ENCODE measurements around the gene SPEM2.

SPEM2 gene

DNA sequence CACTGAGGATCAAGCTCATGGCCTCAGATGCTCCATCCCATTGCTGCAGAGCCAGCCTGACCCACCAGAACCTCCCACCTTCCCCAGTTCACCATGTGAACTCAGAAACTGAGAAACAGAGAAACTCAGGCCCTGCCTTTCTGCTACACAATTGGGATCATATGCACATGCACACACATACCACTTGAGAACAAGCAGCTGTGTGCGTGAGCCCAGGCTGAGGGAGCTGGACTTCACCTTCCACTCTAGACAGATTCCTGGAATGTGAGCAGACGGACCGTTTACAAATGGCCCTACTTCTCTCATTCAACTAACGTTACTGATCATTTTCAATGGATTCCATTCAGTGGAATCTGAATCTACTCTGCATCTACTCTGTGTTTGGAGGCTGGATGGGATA lies 1.7 kb upstream of the SPEM2 start:
- peak in 1 of 3 experiments; percentile 12 for DNase-seq

DNA sequence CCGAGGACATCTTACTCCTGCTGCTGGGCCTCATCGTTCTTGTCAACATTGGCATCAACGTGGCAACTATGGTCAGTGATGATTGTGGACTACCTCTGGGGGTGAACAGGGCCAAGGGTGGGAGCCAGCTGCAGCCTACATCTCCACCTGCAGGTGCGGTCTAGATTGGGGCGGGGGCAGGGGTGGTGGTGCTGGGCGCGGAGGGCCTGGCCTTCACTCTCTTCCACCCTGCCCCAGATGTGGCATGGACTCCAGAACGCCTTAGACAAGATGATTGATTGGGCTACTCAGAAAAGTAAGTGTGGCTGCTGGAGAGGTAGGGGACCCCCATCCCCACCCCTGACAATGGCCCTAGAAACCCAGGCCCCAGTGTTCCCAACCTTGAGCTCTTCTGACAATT lies 340 bp downstream of the SPEM2 start:
- DNase-seq: no peak

DNA sequence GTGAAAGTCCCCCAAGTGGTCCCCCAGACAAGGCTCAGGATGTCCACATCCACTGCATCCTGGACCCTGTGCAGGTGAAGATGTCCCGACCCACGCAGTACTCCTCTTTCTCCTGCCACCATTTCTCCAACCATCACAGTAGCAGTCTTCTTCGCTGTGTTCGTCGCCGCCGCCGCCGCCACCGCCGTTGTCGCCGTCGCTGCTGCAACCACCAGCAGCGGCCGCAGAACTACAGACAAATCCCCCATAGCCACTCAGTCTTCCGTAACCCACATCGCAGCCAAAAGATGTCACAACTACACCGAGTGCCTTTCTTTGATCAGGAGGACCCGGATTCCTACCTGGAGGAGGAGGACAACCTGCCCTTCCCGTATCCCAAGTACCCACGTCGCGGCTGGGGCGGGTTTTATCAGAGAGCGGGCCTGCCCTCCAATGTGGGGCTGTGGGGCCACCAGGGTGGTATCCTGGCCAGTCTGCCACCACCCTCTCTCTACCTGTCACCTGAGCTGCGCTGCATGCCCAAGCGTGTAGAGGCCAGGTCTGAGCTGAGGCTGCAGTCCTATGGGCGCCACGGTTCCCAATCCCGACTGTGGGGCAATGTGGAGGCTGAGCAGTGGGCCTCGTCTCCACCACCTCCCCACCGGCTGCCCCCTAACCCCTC lies 917 bp downstream of the SPEM2 start:
- DNase-seq: no peak

DNA sequence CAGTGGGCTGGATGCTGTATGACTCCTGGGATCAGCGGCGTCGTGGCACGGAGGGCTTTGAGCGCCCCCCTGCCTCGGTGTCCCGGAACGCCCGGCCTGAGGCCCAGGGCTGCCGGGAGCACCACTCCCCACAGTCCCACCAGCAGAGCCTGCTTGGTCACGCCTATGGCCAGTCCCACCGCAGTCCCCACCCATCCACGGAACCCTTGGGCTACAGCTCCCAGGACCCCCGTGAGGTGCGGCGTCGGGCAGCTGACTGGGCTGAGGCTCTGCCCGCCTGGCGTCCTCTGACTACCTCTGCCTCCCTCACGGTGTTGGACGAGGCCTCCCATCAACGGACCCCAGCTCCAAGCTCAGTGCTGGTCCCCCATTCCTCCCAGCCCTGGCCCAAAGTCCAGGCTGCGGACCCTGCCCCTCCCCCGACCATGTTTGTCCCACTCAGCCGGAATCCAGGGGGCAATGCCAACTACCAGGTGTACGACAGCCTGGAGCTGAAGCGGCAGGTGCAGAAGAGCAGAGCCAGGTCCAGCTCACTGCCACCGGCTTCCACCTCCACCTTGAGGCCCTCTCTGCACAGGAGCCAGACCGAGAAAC lies 1.6 kb downstream of the SPEM2 start:
- no peak for DNase-seq

DNA sequence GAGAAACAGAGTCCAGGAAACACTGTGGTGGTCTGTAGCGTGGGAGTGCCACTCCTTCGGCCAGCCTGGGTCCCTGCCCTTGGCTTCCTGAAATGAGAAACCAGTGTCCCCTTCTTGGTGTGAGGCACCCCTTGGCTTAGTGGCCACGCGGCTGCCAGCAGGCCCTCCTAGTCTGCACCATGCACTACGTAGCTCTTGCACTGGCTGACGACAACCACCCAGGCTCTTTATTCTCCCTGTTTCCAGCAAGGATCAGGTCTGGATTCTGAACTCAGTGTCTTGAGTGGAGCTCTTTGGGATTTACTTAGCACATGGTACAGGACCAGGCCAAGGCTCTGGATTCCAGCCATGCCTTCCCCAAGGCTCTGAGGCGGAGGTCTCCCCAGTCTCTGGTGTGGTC lies 2.1 kb downstream of the SPEM2 start:
- DNase-seq: no peak

DNA sequence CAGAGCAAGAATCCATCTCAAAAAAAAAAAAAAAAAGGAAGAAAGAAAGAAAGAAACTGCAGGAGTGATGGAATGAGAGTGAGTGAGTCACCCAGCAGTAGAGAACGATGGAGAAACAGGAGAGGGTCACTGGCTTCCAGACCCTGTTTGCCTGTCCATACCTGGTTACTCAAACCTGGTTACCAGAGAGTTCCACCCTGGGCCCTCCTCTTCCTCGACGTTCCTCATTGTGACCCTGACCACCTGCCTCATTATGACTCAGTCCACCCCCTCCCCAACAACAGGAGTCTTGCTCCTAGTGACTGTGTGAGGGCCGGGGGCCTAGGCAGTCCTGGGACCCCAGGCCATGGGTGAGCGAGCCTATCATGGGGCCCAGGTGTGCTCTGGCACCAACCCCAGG lies 3.1 kb downstream of the SPEM2 start, which contains the start of gene SPEM3:
Gene SPEM3, plus strand, starts transcription at position 301 of the 400 bp plus-strand sequence. Its CDS starts 46 bp downstream, at position 347.
- DNase-seq: no peak

DNA sequence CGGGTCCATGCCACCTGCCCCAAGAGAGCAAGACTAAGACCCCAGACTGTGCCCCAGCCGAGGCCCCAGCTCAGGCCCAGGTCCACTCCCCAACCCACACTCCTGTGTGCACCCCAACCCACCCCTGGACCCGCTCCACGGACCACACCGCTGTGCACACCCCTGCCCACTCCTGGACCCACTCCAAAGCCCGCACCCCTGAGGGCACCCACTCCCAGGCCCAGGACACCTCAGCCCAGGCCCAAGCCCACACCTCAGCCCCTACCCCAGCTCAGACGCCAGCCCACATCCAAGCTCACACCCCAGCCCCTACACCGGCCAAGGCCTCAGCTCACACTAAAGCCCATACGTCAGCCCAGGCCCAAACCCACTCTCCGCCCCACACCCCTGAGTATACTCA lies 4.3 kb downstream of the SPEM2 start:
- DNase-seq: no peak

DNA sequence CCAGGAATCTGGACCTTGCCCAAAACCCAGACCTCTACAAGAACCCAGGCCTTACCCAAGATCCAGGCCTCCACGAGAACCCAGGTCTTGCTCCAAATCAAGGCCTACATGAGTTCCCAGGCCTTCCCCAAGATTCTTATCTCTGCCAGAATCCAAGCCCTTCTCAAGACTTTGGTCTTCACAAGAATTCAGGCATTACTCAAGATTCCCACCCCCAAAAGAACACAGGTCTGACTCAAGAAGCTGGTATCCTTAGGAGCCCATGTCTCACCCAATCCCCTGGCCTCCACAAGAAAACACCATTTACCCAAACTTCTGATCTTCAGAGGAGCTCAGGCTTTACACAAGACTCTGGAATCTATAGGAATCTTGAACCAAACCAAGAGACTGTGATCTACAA lies 5.8 kb downstream of the SPEM2 start:
- no peak for DNase-seq

DNA sequence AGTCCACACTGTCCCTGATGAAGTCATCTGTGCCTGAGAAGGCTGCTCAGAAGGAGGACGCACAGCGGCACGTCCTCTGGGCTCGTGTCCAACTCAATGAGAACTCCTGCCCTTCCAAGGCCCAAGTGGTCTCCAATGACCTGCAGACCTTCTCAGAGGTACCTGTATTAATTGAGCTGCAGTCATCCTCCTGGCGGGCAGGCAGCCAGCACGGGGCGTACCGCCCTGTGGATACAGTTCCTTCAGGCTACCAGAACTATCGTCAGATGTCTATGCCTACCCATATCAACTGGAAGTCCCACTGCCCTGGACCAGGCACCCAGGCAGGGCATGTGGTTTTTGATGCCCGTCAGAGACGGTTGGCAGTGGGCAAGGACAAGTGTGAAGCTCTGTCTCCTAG lies 6.9 kb downstream of the SPEM2 start:
- no peak for DNase-seq

DNA sequence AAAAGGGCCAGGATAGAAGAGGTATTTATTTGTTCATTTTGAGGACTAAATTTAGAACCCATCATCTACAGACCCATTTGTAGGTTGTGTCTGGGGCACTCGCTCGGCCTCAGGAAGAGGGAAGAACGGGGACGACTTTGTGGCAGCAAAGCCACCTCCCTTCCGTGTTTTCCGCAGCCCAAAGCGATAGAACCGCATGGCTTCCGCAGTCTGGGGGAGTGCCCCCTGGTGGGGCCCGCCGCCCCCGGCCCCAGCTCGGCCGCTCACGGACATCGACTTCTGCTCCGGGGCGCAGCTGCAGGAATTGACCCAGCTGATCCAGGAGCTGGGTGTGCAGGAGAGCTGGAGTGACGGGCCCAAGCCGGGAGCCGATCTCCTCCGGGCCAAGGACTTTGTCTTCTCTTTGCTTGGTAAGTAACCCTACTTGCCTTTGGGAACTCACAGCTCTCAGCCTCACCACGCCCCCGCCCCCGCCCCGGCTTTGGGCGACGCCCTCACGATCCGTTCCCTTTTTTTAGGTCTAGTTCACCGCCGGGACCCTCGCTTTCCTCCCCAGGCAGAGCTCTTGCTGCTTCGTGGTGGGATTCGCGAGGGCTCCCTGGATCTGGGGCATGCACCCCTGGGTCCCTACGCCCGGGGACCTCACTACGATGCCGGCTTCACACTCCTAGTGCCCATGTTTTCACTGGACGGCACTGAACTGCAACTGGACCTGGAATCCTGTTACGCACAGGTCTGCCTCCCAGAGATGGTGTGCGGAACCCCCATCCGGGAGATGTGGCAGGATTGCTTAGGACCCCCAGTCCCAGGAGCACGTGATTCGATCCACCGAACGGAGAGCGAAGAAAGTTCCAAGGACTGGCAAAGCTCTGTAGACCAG lies 10.5 kb downstream of the SPEM2 start:
- peak in 1 of 3 experiments; percentile 56 for DNase-seq

DNA sequence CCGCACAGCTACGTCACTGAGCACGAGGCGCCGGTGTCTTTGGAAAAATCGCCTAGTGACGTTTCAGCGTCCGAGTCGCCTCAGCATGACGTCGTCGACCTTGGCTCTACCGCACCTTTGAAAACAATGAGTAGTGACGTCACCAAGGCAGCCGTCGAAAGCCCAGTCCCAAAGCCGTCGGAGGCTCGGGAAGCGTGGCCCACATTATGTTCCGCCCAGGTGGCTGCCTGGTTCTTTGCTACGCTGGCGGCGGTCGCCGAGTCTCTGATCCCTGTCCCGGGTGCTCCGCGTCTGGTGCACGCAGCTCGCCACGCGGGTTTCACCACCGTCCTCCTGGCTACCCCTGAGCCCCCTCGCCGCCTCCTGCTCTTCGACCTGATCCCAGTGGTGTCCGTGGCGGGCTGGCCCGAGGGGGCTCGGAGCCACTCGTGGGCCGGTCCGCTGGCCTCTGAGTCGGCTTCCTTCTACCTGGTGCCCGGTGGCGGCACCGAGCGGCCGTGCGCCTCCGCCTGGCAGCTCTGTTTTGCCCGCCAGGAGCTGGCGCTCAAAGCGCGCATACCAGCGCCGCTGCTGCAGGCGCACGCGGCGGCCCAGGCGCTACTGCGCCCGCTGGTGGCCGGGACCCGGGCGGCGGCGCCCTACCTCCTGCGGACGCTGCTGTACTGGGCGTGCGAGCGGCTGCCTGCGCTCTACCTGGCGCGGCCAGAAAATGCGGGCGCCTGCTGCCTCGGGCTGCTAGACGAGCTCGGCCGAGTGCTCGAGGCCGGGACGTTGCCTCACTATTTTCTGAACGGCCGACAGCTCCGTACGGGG lies 11.3 kb downstream of the SPEM2 start:
- peak; percentile 52 to 79 (median 77) for DNase-seq

DNA sequence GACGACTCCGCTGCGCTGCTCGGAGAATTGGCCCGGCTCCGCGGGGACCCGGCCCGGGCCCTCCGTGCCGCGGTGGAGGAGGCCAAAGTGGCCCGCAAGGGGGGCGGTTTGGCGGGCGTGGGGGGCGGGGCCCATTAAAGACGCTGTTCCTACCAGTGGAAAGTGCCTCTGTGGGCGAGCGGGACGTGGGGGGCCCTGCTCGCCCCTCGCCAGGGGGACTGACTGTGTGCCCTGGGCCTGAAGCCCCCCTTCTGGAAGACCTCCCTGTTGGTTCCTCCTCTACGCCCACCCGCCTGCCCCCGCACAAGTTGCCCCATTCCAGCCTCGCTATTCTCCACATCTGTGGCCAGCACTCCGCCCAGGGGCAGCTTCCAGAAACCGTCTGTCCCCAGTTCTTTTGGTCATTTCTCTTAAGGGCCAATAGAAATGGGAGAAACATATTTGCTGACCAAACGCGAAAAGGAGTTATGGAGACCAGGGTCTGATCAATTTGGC lies 12.0 kb downstream of the SPEM2 start:
- DNase-seq: no peak

DNA sequence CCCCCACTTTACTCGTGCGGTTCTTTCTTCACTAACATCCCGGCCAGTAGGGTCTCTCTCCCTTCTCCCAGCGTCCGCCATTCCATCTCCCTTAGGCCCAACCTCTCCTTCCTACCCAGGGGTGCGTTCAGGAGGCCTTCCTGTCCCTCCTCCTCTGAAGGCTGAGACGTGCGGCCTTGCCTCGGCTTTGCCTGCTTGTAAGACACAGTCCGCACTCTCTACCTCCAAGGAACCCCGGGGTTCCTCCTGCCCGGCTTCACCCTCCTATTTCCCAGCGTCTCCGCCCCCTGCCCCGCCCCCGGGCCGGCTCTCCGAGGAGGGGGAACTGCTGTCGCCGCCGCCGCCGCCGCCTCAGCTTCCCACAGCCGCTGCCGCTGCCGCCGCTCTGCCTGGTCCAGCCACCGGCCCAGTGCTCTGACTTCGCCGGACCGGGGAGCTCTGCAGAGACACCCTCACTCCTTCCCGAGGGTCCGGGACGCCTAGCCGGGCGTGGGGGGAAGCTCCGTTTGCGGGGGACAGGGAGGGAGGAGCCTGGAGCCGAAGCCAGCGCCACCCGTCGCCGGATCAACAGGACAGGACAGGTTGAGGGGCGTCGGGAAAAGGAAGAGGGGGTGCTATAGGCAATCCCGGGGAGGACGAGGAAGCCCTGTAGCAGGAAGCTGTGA lies 12.7 kb downstream of the SPEM2 start:
- DNase-seq: no peak

DNA sequence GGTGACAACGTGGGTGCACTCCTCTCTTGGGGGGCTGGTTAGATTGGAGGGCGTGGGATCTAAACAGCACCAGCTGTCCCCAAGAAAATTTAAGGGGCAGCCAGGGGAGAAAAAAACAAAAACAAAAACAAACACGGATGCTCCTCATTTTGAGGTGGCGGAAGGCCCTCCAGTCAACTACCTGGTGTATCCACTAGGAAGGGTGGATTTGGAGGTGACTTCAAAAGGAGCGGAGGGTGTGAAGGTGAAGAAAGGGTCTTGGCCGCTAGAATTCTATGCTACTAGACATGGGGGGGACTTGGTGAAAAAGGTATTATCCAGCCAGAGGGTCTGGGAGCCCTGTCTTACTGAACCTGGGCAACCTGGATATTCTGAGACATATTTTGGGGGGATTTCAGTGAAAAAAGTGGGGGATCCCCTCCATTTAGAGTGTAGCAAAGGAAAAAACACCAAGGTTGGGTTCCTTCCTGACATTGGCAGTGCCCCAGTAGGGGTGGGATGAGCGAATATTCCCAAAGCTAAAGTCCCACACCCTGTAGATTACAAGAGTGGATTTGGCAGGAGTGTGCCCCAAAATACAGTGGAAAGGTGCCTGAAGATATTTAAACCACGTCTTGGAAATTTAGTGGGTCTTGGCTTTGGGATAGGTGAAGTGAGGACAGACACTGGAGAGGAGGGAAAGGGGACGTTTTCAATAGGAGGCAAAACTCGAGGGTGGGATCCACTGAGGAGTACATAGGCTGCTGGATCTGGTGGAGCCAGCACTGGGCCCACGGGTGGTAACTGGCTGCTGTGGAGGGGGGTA lies 13.4 kb downstream of the SPEM2 start:
- no peak for DNase-seq

DNA sequence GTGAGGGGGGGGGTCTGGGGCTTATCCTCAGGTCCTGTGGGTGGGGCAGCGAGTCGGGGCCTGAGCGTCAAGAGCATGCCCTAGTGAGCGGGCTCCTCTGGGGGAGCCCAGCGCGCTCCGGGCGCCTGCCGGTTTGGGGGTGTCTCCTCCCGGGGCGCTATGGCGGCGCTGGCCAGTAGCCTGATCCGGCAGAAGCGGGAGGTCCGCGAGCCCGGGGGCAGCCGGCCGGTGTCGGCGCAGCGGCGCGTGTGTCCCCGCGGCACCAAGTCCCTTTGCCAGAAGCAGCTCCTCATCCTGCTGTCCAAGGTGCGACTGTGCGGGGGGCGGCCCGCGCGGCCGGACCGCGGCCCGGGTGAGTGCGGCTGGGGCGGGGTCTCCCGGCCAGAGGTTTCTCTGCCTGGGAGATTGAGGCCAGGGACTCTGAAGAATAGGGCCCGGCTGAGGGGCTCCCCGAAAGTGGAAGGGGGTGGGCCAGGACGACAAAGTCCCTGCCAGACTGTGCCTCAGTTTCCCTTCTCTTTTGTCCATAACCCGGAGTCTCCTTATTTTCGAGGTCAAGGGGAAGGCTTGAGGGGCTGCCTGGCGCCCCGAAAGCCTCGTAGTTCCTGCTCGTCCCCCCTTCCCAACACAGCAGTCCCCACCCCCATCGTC lies 14.2 kb downstream of the SPEM2 start, which contains the start of gene FGF11:
Gene FGF11, plus strand, starts transcription at position 51 of the 651 bp plus-strand sequence. Its CDS starts 109 bp downstream, at position 160.
- DNase-seq: peak in 2 of 3 experiments; percentile 11 to 31

DNA sequence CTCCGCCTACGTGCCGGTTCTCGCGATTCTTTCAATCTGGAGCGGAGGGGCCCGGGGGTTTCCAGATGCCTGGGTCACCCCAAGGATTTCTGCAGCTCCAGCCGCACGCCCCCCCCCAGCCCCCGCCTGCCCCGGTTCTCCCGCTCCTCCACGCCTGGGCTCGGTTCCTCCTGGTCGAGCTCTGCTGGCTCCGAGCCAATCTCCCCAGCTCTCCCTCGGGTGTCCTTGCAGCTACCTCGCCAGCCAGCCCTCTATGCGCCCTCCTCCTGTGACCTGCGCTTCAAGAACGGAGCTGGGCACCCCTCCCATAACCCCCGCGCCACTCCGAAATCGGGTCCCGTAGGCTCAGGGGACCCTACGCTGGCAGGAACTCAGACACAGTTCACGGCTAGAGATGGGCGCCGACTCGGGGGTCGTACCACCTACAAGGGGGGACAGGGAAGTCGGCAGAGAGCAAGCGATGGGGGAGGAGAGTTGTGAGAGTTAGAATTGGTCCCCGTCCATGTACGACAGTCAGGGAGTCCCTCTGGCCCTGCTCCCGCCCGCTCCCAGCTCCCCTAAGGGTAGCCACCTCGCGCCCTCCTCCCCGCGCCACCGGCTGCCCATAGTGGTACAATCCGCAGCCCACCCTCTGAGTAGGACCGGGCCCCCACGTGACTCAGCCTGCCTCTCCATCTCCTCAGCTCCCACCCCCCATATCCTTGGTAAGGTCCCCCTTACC lies 14.9 kb downstream of the SPEM2 start:
- DNase-seq: peak in 2 of 3 experiments; percentile 63 to 79

DNA sequence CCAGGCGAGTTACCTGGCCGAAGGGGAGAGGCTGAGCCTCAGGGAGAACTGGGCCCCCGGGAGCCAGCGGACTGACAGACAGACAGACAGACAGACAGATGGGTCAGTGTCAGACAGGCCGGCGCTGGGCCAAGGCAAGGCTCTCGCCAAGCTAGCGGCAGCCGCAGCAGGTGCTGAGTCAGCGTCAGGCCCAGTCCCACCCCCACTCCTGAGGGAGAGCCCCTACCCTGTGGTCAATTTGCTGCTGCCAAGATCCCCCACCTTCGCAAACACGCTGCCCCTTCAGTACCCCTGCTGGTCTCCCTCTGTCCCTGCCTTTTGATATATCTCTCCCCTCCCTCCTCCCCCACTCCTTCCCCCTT lies 15.4 kb downstream of the SPEM2 start:
- peak in 2 of 3 experiments; percentile 61 to 76 for DNase-seq

DNA sequence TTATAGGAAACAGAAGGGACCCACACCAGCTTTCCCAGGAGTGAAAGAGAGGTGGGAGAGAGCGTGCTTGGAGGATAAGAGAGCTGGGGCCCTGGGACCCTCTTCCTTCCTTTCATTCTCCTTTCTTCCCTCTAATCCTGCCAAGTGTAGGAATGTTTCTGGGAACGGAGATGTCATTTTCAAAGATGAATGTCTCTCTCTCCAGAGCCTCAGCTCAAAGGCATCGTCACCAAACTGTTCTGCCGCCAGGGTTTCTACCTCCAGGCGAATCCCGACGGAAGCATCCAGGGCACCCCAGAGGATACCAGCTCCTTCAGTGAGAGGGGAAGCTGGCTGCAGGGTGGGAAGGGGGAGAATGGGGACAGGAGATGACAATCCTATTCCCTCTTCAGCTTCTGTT lies 15.8 kb downstream of the SPEM2 start:
- DNase-seq: no peak

DNA sequence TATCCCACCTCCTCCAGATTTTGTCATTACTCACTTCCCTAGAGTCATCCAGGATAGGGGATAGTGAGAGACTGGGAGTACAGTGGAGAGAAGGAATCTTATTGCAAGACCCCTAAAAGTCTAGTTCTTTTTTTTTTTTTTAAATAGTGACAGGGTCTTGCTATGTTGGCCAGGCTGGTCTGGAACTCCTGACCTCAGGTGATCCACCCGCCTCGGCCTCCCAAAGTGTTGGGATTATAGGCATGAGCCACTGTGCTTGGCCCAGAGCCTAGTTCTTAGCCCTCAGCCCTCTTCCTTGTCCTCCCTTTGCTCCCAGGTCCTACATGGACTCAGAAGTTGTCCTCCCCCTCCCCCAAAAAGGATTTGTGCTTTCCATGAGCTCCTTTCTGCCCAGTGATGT lies 16.7 kb downstream of the SPEM2 start:
- no peak for DNase-seq
